Measurements from ENCODE around the gene C4orf54. TPM values are rescaled to one million over a fixed set of nuclear protein-coding genes. Genes with fewer than 3 reads are reported as not detected.

C4orf54 gene
- total and polyA plus RNA-seq, 2 of the 8 experiments (the other 6 are each of a cell fraction or from before 2014, with no cell fraction given) = not detected

GRCh38 chr4:99668472-99668871 is 10.8 kb upstream of the C4orf54 start:
- no peaks in the 10 kb centered on the region for H3K36me3 ChIP-seq (ENCODE audit: control insufficient read depth in 2 of 4, insufficient read depth in 4 of 4, low read length in 3 of 4)
- H2AK5ac ChIP-seq (ENCODE audit: low read depth, low read length) = no peak overlapping the region
- no peak overlapping the region for H2BK15ac ChIP-seq (ENCODE audit: low read length)
- H4K8ac ChIP-seq (ENCODE audit: extremely low read depth, insufficient read depth, low read length) = no peak overlapping the region
- ChIA-PET CTCF (ENCODE audit: partially characterized antibody) (no interaction called here), POLR2A (ENCODE audit: partially characterized antibody) (no interaction called here)
- H3K79me2 ChIP-seq (ENCODE audit: control insufficient read depth in 1 of 2, insufficient read depth in 2 of 2, low read length in 2 of 2) = no peaks in the 10 kb centered on the region
- no peaks in the 10 kb centered on the region for H3K4me1 ChIP-seq (replicated peaks in 1 of 4; ENCODE audit: control insufficient read depth in 3 of 4, insufficient read depth in 4 of 4, low read length in 3 of 4)
- H2BK12ac ChIP-seq (ENCODE audit: low read depth, low read length) = no peak overlapping the region
- H3K4me2 ChIP-seq (ENCODE audit: insufficient read depth in 1 of 2, low read depth in 2 of 2, low read length in 2 of 2) = no peak overlapping the region
- no peaks in the 10 kb centered on the region for H3K9me3 ChIP-seq (ENCODE audit: insufficient read depth in 2 of 2, low read depth in 1 of 2, low read length in 1 of 2)
- H3K23ac ChIP-seq (ENCODE audit: insufficient read length) = no peak overlapping the region
- H3K56ac ChIP-seq (replicated peaks; ENCODE audit: insufficient read length, low read depth, low read length) = no peak overlapping the region
- H4K91ac ChIP-seq (replicated peaks; ENCODE audit: insufficient read length, low read length) = no peak overlapping the region
- no peaks in the 10 kb centered on the region for H4K20me1 ChIP-seq (replicated peaks in 1 of 2; ENCODE audit: control insufficient read depth in 1 of 2, insufficient read depth in 2 of 2, low read length in 2 of 2)
- FAIRE-seq = no peak
- no peak overlapping the region for H2BK20ac ChIP-seq (ENCODE audit: low read length)
- H3K9ac ChIP-seq (replicated peaks in 1 of 4; ENCODE audit: extremely low read depth in 1 of 4, low read depth in 3 of 4, low read length in 3 of 4) = no peak overlapping the region
- H3K79me1 ChIP-seq (ENCODE audit: low read depth, low read length) = no peaks in the 10 kb centered on the region
- WGBS, 2 experiments (ENCODE audit: extremely low coverage in 1 of 2, insufficient coverage in 1 of 2, insufficient read length in 1 of 2, insufficient replicate concordance in 2 of 2, low coverage in 1 of 2, low lambda C conversion rate in 2 of 2, missing lambda C conversion rate in 1 of 2) = 100% methylated on average over 1 of the region's 1 CpG; no CpG with 5 or more reads in 1 of the 2 experiments
- H3K27ac ChIP-seq (ENCODE audit: low read depth, low read length) = no peak overlapping the region
- H3K4ac ChIP-seq (replicated peaks; ENCODE audit: insufficient read length, low read depth, low read length) = no peak overlapping the region
- H2BK120ac ChIP-seq (replicated peaks; ENCODE audit: low read depth, low read length) = no peak overlapping the region
- H3K23me2 ChIP-seq (ENCODE audit: low read depth, low read length) = no peaks in the 10 kb centered on the region
- no peak overlapping the region for H4K5ac ChIP-seq (ENCODE audit: insufficient read length, low read depth, low read length)
- no peaks in the 10 kb centered on the region for H3K27me3 ChIP-seq (replicated peaks in 1 of 4; ENCODE audit: control insufficient read depth in 3 of 4, extremely low read depth in 1 of 4, insufficient read depth in 3 of 4, low read length in 3 of 4)
- no peak overlapping the region for H3K4me3 ChIP-seq (ENCODE audit: extremely low read depth in 1 of 4, insufficient read depth in 2 of 4, low read depth in 3 of 4, low read length in 4 of 4)
- H3K14ac ChIP-seq (ENCODE audit: insufficient read length) = no peak overlapping the region
- DNase-seq (ENCODE audit: low read depth in 1 of 2, low spot score in 2 of 2) = no peak
- no peak overlapping the region for H2BK5ac ChIP-seq (ENCODE audit: low read depth, low read length)
- H3K18ac ChIP-seq (ENCODE audit: extremely low read depth, low read length) = no peak overlapping the region
- H2AFZ ChIP-seq (ENCODE audit: low read length) = no peak overlapping the region
- TF ChIP-seq SIN3A (conservative IDR thresholded peaks at IDR 0.05 in 1 of 2, IDR thresholded peaks at IDR 0.05 in 1 of 2; ENCODE audit: low read depth in 1 of 2, low read length in 2 of 2) (no peak), FOSL1 (IDR thresholded peaks at IDR 0.05; ENCODE audit: insufficient read depth, low read depth, low read length) (no peak), CBX5 (IDR thresholded peaks at IDR 0.05; ENCODE audit: low read depth, low read length) (no peak), RBBP5 (IDR thresholded peaks at IDR 0.05; ENCODE audit: borderline replicate concordance, low read depth, low read length) (no peak), EZH2 (IDR thresholded peaks at IDR 0.05; ENCODE audit: low read depth, low read length, severe bottlenecking) (no peak), TAF7 (optimal IDR thresholded peaks at IDR 0.05; ENCODE audit: borderline replicate concordance, low read depth, low read length) (no peak), CBX8 (IDR thresholded peaks at IDR 0.05; ENCODE audit: borderline replicate concordance, low read depth, low read length) (no peak), SIX5 (IDR thresholded peaks at IDR 0.05; ENCODE audit: low read depth, low read length) (no peak), JUN (IDR thresholded peaks at IDR 0.05; ENCODE audit: low read depth, low read length) (no peak), ATF3 (IDR thresholded peaks at IDR 0.05; ENCODE audit: insufficient read depth, low read depth, low read length) (no peak), SP2 (IDR thresholded peaks at IDR 0.05; ENCODE audit: low read length) (no peak), MAX (IDR thresholded peaks at IDR 0.05) (no peak), CEBPB (IDR thresholded peaks at IDR 0.05; ENCODE audit: low read depth, low read length) (no peak), BACH1 (IDR thresholded peaks at IDR 0.05; ENCODE audit: low read length) (no peak), CHD2 (IDR thresholded peaks at IDR 0.05; ENCODE audit: low read length) (no peak)
